Mucosa of rectum (tissue), 2 donors: ENCODE results near the gene SESN1.

ENCODE experiments used
- H3K27ac ChIP-seq, 2 donors: one replicate each; pipeline ENCODE4 v1.7.0; 2013; ENCODE audit warnings: inconsistent platforms in 2 of 2, low read depth in 2 of 2, low read length in 2 of 2
- H3K27me3 ChIP-seq, 2 donors: one replicate each; pipeline ENCODE4 v1.7.0; 2013; ENCODE audit warnings: low read length in 2 of 2; ENCODE audit not compliant: control insufficient read depth in 2 of 2, insufficient read depth in 2 of 2
- H3K36me3 ChIP-seq, 2 donors: one replicate each; pipeline ENCODE4 v1.7.0; 2013; ENCODE audit warnings: low read length in 2 of 2; ENCODE audit not compliant: control insufficient read depth in 2 of 2, insufficient read depth in 2 of 2
- H3K4me1 ChIP-seq, 2 donors: one replicate each; pipeline ENCODE4 v1.7.0; 2013; ENCODE audit warnings: low read length in 2 of 2, mild to moderate bottlenecking in 1 of 2; ENCODE audit not compliant: control insufficient read depth in 2 of 2, insufficient read depth in 2 of 2
- H3K4me3 ChIP-seq, 2 donors: one replicate each; pipeline ENCODE4 v1.7.0; 2013; ENCODE audit warnings: low read length in 2 of 2
- H3K9ac ChIP-seq, 2 donors: one replicate each; pipeline ENCODE4 v1.7.0; 2013; ENCODE audit warnings: low read length in 2 of 2, low read depth in 1 of 2, mild to moderate bottlenecking in 1 of 2
- H3K9me3 ChIP-seq, 2 donors: one replicate each; pipeline ENCODE4 v1.7.0; 2013; ENCODE audit warnings: low read length in 2 of 2; ENCODE audit not compliant: control insufficient read depth in 2 of 2
- donor health status: healthy.
- donor health status: Normal muscosa, but diverticular disease.

SESN1 gene

DNA sequence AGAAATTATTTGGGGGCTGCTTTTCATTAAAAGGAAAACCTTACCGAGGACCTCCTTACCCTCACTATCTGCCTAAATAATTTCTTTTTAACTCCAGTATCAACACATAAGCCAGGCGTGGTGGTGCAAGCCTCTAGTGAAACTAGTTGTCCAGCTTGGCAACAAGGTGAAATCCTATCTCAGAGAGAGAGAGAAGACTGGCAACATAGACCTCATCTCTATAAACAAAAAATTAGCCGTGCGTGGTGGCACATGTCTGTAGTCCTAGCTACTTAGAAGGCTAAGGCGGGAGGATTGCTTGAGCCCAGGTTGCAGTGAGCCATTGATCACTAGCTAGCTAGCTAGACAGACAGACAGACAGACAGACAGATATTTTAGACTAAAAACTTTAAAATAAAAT, 153.9 kb downstream of the SESN1 start:
- Histone ChIP-seq H3K4me1 (peaks cover 3 to 14% of the 10 kb centered on the region in 2 donors), H3K27me3 (no peaks in the 10 kb centered on the region), H3K9ac (no peak overlapping the region), H3K4me3 (no peak overlapping the region), H3K36me3 (no peaks in the 10 kb centered on the region), H3K9me3 (no peaks in the 10 kb centered on the region), H3K27ac (no peak overlapping the region)

DNA sequence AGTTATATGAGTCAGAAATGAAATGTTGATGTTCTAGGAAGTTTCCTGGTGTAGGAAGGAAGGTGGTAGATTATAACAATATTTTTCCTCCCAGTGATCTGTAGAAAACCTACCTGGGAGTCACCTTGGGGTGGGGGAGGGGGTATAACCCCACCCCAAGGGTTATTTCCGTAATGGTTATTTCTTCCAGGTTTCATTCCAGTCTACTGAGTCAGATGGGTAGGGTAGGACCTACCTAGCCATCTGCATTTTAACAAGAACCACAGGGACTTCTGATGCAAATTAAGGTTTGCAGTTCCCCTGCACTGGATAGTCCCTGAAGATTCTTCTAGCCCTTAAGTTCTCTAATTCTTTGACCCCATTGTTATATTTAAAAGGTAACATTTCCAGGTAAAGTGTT, 157.5 kb downstream of the SESN1 start:
- no peaks in the 10 kb centered on the region for H3K36me3 ChIP-seq
- no peaks in the 10 kb centered on the region for H3K27me3 ChIP-seq
- no peak overlapping the region for H3K27ac ChIP-seq
- no peak overlapping the region for H3K4me3 ChIP-seq
- H3K9ac ChIP-seq, result no peak overlapping the region
- H3K4me1 ChIP-seq, result peaks cover 0 to 5% of the 10 kb centered on the region in 2 donors
- H3K9me3 ChIP-seq, result no peaks in the 10 kb centered on the region
